Left lobe of liver (tissue), 2 donors: ENCODE measurements around the gene KIF1A. TPM values are rescaled to one million over a fixed set of nuclear protein-coding genes. Genes with fewer than 3 reads are reported as not detected.
"Not testable (repeated sequence)": the region's sequence is repeated elsewhere in the genome, so short reads cannot be mapped to it uniquely, and the experiment has no call there.

ENCODE experiments used
- ATAC-seq: fragments of 200-7000 bp; cut with Tn5 transposase; one replicate; pipeline ENCODE4 v1.9.1; 2020; ENCODE audit warnings: mild to moderate bottlenecking, moderate library complexity
- DNase-seq: peaks from one replicate; pipeline ENCODE4 v3.0.0-alpha.2; 2020; ENCODE audit warnings: low spot score
- total RNA-seq: library from RNA; stranded (reverse); gene quantifications from one replicate; pipeline ENCODE4 v1.2.1, GENCODE V29; 2021
- donor health status: DM: no; HTN: no; CAD: no; lungs with moderate emphysema.
- donor health status: DM: no; HTN: yes; CAD: no.

Gene KIF1A
- total RNA-seq, 1 donor from 2014 or later, result 1.1 TPM

GRCh38 chr2:240705204-240705791 is 114.7 kb downstream of the KIF1A start:
- ATAC-seq (no peak), DNase-seq (no peak)

DNA sequence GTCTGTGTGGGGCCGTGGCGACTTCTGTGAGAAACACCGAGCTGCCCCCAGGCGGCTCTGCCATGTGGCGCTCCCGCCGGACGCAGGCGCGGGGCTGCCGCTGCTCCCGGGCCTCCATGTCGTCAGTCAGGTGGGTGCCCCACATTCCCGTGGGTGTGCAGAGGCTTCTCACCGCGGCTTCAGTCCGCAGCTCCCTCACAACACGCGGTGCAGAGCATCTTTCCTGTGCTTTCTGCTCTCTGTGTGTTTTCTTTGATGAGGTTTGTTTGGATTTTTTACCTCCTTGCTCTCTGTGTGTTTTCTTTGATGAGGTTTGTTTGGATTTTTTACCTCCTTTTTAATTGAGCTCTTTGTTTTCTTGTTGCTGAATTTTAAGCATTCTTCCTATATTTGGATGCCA is 115.4 kb downstream of the KIF1A start:
- no peak for ATAC-seq
- DNase-seq, result no peak

- peak; percentile 27 for ATAC-seq
- no peak for DNase-seq
Measured at GRCh38 chr2:240703417-240704341, 116.3 kb downstream of the KIF1A start.

GRCh38 chr2:240702640-240703011 is 117.4 kb downstream of the KIF1A start:
- no peak for DNase-seq

GRCh38 chr2:240701736-240702639 is 118.0 kb downstream of the KIF1A start:
- DNase-seq, result no peak
- no peak for ATAC-seq

More at GRCh38 chr2:240702640-240703011, 117.4 kb downstream of the KIF1A start:
- ATAC-seq, result no peak

DNA sequence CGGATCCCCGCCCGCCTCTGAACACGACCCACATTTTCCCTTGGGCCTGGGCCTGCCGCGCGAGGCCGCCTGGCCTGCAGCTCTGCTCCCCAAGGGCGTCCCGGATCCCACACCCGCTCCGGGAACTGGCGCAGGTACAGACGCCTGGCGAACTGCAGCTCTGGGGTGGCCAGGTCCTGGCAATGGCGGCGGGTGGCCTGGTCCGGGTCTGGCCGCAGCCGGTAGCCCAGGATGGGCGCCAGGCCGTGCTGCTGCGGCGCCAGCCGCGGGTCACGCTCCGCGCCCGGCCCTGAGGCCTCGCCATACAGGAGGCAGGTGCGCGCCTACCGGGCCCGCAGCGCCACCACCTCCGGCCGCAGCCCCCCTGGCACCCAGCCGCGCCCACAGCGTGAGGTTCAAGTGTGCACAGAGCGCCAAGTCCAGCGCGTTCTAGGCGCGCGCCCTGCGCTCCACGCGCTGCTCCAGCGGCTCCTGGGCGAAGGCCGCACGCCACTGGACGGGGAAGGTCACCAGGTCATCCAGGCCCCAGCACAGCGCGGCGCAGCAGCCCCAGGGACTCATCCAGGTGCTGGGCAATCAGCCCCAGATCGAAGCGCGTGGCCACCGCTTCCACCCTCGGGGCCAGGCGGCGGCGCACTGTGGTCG is 118.8 kb downstream of the KIF1A start:
- ATAC-seq (no peak), DNase-seq (no peak)

GRCh38 chr2:240700616-240701015 is 119.4 kb downstream of the KIF1A start:
- DNase-seq, result not testable (repeated sequence)

DNA sequence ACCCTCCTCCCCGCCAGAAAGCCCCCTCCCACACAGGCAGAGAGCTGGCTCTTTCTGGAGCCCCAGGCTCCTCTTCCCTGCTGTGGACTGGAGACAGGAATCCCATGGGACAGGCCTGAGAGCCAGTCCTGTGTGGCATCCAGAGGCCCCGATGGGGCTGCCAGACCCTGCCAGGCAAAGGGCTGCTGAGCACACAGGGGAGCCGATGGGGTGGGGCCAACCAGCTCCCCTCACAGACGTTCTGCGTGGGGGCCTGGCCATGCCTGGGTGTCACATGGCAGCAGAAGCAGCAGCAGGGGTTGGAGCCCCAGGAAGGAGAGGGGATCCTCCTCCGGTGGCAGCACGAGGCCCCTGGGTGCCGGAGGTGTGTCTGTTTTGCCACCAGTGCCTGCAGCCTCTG is 120.2 kb downstream of the KIF1A start:
- ATAC-seq, DNase-seq: not testable (repeated sequence)

More at GRCh38 chr2:240700616-240701015, 119.4 kb downstream of the KIF1A start:
- ATAC-seq, result not testable (repeated sequence)

GRCh38 chr2:240698852-240699561 is 121.0 kb downstream of the KIF1A start:
- peak; percentile 53 for ATAC-seq
- DNase-seq, result not testable (repeated sequence)

DNA sequence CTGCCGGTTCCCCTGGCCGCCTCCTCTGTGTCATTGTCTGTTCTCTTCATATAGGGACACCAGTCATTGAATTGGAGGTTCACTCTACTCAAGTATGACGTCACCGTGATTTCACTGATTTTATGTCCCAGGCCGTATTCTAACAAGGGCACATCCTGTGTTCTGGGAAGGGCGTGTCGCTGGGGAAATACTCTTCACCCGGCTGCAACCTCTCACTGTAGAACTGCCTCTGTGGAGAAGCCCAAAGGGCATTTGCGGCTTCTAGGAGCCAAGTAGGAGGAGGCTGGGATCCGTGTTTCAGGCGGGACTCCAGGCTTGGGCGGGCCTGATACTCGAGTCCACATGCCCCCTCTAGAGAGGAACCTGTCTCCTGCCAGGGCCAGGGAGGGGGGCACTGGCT is 123.5 kb downstream of the KIF1A start:
- ATAC-seq, DNase-seq: not testable (repeated sequence)

- ATAC-seq, DNase-seq: not testable (repeated sequence)
Measured at GRCh38 chr2:240695593-240695992, 124.4 kb downstream of the KIF1A start.

- DNase-seq, ATAC-seq: not testable (repeated sequence)
Measured at GRCh38 chr2:240694304-240694703, 125.7 kb downstream of the KIF1A start.

- DNase-seq, ATAC-seq: not testable (repeated sequence)
Measured at GRCh38 chr2:240692583-240693561, 127.1 kb downstream of the KIF1A start.

DNA sequence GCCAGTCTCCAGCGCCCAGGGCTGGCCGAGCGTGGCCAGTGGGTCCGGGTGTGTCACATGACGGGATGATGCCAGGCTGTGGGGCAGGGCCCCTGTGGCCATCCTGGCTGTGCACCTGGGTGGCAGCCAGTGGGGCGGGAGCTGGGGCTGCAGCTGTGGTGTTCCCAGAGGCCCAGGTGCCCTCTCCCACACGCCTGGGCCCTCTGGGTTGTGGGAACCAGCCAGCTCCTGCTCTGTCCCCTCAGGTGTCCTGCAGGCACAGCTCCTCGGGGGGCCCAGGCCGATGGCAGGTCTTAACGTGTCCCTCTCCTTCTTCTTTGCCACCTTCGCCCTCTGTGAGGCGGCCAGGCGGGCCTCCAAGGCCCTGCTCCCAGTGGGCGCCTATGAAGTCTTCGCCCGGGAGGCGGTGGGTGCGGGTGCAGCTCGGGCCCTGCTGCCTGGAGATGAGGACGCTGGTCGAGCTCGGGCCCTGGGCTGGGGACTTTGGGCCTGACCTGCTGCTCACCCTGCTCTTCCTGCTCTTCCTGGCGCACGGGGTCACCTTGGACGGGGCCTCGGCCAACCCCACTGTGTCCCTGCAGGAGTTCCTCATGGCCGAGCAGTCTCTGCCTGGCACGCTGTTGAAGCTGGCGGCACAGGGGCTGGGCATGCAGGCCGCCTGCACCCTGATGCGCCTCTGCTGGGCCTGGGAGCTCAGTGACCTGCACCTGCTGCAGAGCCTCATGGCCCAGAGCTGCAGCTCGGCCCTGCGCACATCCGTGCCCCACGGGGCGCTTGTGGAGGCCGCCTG is 128.2 kb downstream of the KIF1A start, which contains the start of gene AQP12A:
AQP12A (plus strand) TSS at position 236 of the 790 bp plus-strand sequence; CDS start at position 284, 48 bp downstream.
- ATAC-seq, DNase-seq: not testable (repeated sequence)

- ATAC-seq, DNase-seq: not testable (repeated sequence)
Measured at GRCh38 chr2:240691075-240691427, 129.0 kb downstream of the KIF1A start.

- not testable (repeated sequence) for ATAC-seq, DNase-seq
Measured at GRCh38 chr2:240690421-240691074, 129.5 kb downstream of the KIF1A start.

DNA sequence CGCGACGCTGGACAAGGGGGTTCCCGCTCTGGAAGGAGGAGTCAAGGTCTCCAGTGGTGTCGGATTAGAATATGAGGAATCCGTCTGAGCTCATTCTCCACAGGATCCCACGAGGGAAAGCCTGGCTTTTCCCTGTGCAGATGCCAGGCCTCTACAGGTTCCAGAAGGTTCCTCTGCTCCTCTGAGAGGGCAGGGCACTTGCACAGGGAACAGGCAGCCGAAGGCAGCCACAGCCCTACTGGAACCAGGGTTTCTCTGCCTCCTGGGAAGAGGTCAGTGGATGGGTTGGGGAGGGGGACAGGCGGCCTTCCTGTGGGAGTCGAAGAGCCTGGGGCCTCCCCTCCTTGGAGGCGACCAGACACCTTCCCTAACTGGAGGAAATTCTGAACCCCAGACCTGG is 130.0 kb downstream of the KIF1A start:
- no peak for ATAC-seq
- DNase-seq, result no peak
